Measurements from ENCODE around the gene ACSS2. TPM values are rescaled to one million over a fixed set of nuclear protein-coding genes. Genes with fewer than 3 reads are reported as not detected.

Gene ACSS2
- total and polyA plus RNA-seq, 2 of the 8 experiments (the other 6 are each of a cell fraction or from before 2014, with no cell fraction given) = 17.7 to 24.2 TPM

- 87% methylated on average over 2 of the region's 2 CpGs; no CpG with 5 or more reads in 1 of the 2 experiments for WGBS, 2 experiments (ENCODE audit: extremely low coverage in 1 of 2, insufficient coverage in 1 of 2, insufficient read length in 1 of 2, insufficient replicate concordance in 2 of 2, low coverage in 1 of 2, low lambda C conversion rate in 2 of 2, missing lambda C conversion rate in 1 of 2)
- H3K4me2 ChIP-seq (ENCODE audit: insufficient read depth in 1 of 2, low read depth in 2 of 2, low read length in 2 of 2) = no peak overlapping the region
Measured at GRCh38 chr20:34843421-34843820, 33.0 kb upstream of the ACSS2 start.

More at GRCh38 chr20:34843421-34843820, 33.0 kb upstream of the ACSS2 start:
- Histone ChIP-seq H2AK5ac (ENCODE audit: low read depth, low read length) (no peak overlapping the region), H3K18ac (ENCODE audit: extremely low read depth, low read length) (no peak overlapping the region), H2BK120ac (replicated peaks; ENCODE audit: low read depth, low read length) (no peak overlapping the region), H2BK12ac (ENCODE audit: low read depth, low read length) (no peak overlapping the region), H2AFZ (ENCODE audit: low read length) (no peak overlapping the region), H3K79me2 (ENCODE audit: control insufficient read depth in 1 of 2, insufficient read depth in 2 of 2, low read length in 2 of 2) (no peaks in the 10 kb centered on the region), H3K23ac (ENCODE audit: insufficient read length) (no peak overlapping the region), H3K79me1 (ENCODE audit: low read depth, low read length) (no peaks in the 10 kb centered on the region), H3K23me2 (ENCODE audit: low read depth, low read length) (peaks cover 2% of the 10 kb centered on the region; the same call in 1 of the 2 replicates), H3K36me3 (ENCODE audit: control insufficient read depth in 2 of 4, insufficient read depth in 4 of 4, low read length in 3 of 4) (peaks cover 0 to 6% (median 3%) of the 10 kb centered on the region in 4 experiments; a peak in 3 of 8 replicates), H3K9me3 (ENCODE audit: insufficient read depth in 2 of 2, low read depth in 1 of 2, low read length in 1 of 2) (no peaks in the 10 kb centered on the region), H2BK5ac (ENCODE audit: low read depth, low read length) (no peak overlapping the region), H2BK15ac (ENCODE audit: low read length) (no peak overlapping the region), H2BK20ac (ENCODE audit: low read length) (no peak overlapping the region), H3K9ac (replicated peaks in 1 of 4; ENCODE audit: extremely low read depth in 1 of 4, low read depth in 3 of 4, low read length in 3 of 4) (no peak overlapping the region), H3K4ac (replicated peaks; ENCODE audit: insufficient read length, low read depth, low read length) (no peak overlapping the region), H3K27ac (ENCODE audit: low read depth, low read length) (no peak overlapping the region), H3K27me3 (replicated peaks in 1 of 4; ENCODE audit: control insufficient read depth in 3 of 4, extremely low read depth in 1 of 4, insufficient read depth in 3 of 4, low read length in 3 of 4) (no peaks in the 10 kb centered on the region), H3K4me1 (replicated peaks in 1 of 4; ENCODE audit: control insufficient read depth in 3 of 4, insufficient read depth in 4 of 4, low read length in 3 of 4) (no peaks in the 10 kb centered on the region), H4K8ac (ENCODE audit: extremely low read depth, insufficient read depth, low read length) (no peak overlapping the region), H4K20me1 (replicated peaks in 1 of 2; ENCODE audit: control insufficient read depth in 1 of 2, insufficient read depth in 2 of 2, low read length in 2 of 2) (no peaks in the 10 kb centered on the region), H3K4me3 (ENCODE audit: extremely low read depth in 1 of 4, insufficient read depth in 2 of 4, low read depth in 3 of 4, low read length in 4 of 4) (no peak overlapping the region), H4K91ac (replicated peaks; ENCODE audit: insufficient read length, low read length) (no peak overlapping the region), H3K14ac (ENCODE audit: insufficient read length) (no peak overlapping the region), H4K5ac (ENCODE audit: insufficient read length, low read depth, low read length) (no peak overlapping the region), H3K56ac (replicated peaks; ENCODE audit: insufficient read length, low read depth, low read length) (no peak overlapping the region)
- POLR2A ChIA-PET (ENCODE audit: partially characterized antibody) = interaction anchor here (0.7 kb wide), 2 partner anchors 31 to 365 kb away, joined by 4 to 5 read pairs; no protein-coding TSS in a partner anchor
- CTCF ChIA-PET (ENCODE audit: partially characterized antibody) = no interaction called here
- TF ChIP-seq RXRA (IDR thresholded peaks at IDR 0.05; ENCODE audit: insufficient read depth, low read depth, low read length) (no peak), HDAC2 (IDR thresholded peaks at IDR 0.05; ENCODE audit: borderline replicate concordance in 1 of 2, low read depth in 2 of 2, low read length in 2 of 2) (no peak), SP4 (IDR thresholded peaks at IDR 0.05; ENCODE audit: low read length) (no peak), GABPA (IDR thresholded peaks at IDR 0.05; ENCODE audit: borderline replicate concordance, insufficient read depth, low read length) (no peak), BCL11A (IDR thresholded peaks at IDR 0.05; ENCODE audit: low read depth in 2 of 2, low read length in 2 of 2) (no peak), ZNF274 (IDR thresholded peaks at IDR 0.05; ENCODE audit: borderline replicate concordance, extremely low read depth, low read length) (no peak), MAX (IDR thresholded peaks at IDR 0.05) (no peak), RBBP5 (IDR thresholded peaks at IDR 0.05; ENCODE audit: borderline replicate concordance, low read depth, low read length) (no peak), MAFK (IDR thresholded peaks at IDR 0.05; ENCODE audit: low read depth, low read length) (no peak), CHD1 (IDR thresholded peaks at IDR 0.05; ENCODE audit: low read depth, low read length) (no peak), JUND (IDR thresholded peaks at IDR 0.05; ENCODE audit: low read length) (no peak), USF2 (IDR thresholded peaks at IDR 0.05; ENCODE audit: low read length) (no peak), EZH2 (IDR thresholded peaks at IDR 0.05; ENCODE audit: low read depth, low read length, severe bottlenecking) (no peak)
- FAIRE-seq = no peak
- no peak for DNase-seq (ENCODE audit: low read depth in 1 of 2, low spot score in 2 of 2)
